Fibroblast of lung (primary cell): ENCODE measurements around the gene FAM47E. TPM values are rescaled to one million over a fixed set of nuclear protein-coding genes. Genes with fewer than 3 reads are reported as not detected.

Experiments
- DNase-seq, 2 donors: peaks; one replicate each; pipeline versions ENCODE4 v3.0.0 to v3.0.0-alpha.2; 2010; ENCODE audit warnings: low read depth in 2 of 2
- H2AFZ ChIP-seq: 2 replicates; pipeline ENCODE4 v1.5.1; 2012; ENCODE audit warnings: low read length, control low read depth, inconsistent platforms
- H3K27ac ChIP-seq: 2 replicates; pipeline ENCODE4 v1.5.1; 2011; ENCODE audit warnings: low read length, control low read depth; ENCODE audit not compliant: insufficient read depth
- H3K27me3 ChIP-seq: 2 replicates; pipeline ENCODE4 v1.5.1; 2011; ENCODE audit warnings: mild to moderate bottlenecking, low read length; ENCODE audit not compliant: control insufficient read depth, insufficient read depth
- H3K36me3 ChIP-seq: 2 replicates; pipeline ENCODE4 v1.5.1; 2011; ENCODE audit warnings: low read length; ENCODE audit not compliant: control insufficient read depth, insufficient read depth
- H3K4me1 ChIP-seq: 2 replicates; pipeline ENCODE4 v1.5.1; 2011; ENCODE audit warnings: low read length; ENCODE audit not compliant: control insufficient read depth, insufficient read depth; ENCODE audit errors: extremely low read depth
- H3K4me2 ChIP-seq: 2 replicates; pipeline ENCODE4 v1.5.1; 2011; ENCODE audit warnings: low read length, control low read depth; ENCODE audit not compliant: insufficient read depth; ENCODE audit errors: extremely low read depth
- H3K4me3 ChIP-seq, 4 experiments: fragments of 200-600 bp in 1 of 4; sonication (generic) in 1 of 4; replicated peaks in 1 of 4; 2 replicates each; pipeline ENCODE4 v1.5.1; 2011 to 2016; ENCODE audit warnings: low read length in 4 of 4, low read depth in 3 of 4, mild to moderate bottlenecking in 3 of 4, control low read depth in 2 of 4, inconsistent platforms in 1 of 4, mixed read lengths in 1 of 4; ENCODE audit not compliant: insufficient read depth in 1 of 4; ENCODE audit errors: control extremely low read depth in 1 of 4
- H3K79me2 ChIP-seq: 2 replicates; pipeline ENCODE4 v1.5.1; 2012; ENCODE audit warnings: mild to moderate bottlenecking, low read length, inconsistent platforms; ENCODE audit not compliant: control insufficient read depth, insufficient read depth
- H3K9ac ChIP-seq: 2 replicates; pipeline ENCODE4 v1.5.1; 2011; ENCODE audit warnings: mild to moderate bottlenecking, low read length, control low read depth; ENCODE audit not compliant: insufficient read depth
- H3K9me3 ChIP-seq: 2 replicates; pipeline ENCODE4 v1.5.1; 2012; ENCODE audit warnings: low read depth, low read length; ENCODE audit not compliant: control insufficient read depth, insufficient read depth
- H4K20me1 ChIP-seq: 2 replicates; pipeline ENCODE4 v1.5.1; 2011; ENCODE audit warnings: low read length; ENCODE audit not compliant: control insufficient read depth, insufficient read depth; ENCODE audit errors: extremely low read depth
- EZH2 ChIP-seq: IDR thresholded peaks from 2 replicates; pipeline ENCODE4 v1.5.1; 2012; ENCODE audit warnings: low read length, control low read depth, mild to moderate bottlenecking; ENCODE audit errors: missing control alignments
- polyA plus RNA-seq, 2 donors: library from polyadenylated mRNA; depleted of rRNA in 1 of 2; stranded (reverse) in 1 of 2; unstranded in 1 of 2; fragments of >200 nt; gene quantifications; 2 replicates each; pipeline ENCODE4 v1.2.1, GENCODE V29; 2011 to 2012; ENCODE audit warnings: missing spikeins in 1 of 2
- total RNA-seq: library from RNA; depleted of rRNA; stranded (reverse); fragments of >200 nt; gene quantifications from 2 replicates; pipeline ENCODE4 v1.2.1, GENCODE V29; 2014
- TF ChIP-seq, protein P1 (sequence below), 2 donors: IDR thresholded peaks in 1 of 2; conservative IDR thresholded peaks in 1 of 2; 1 replicate in 1 of 2; 2 replicates in 1 of 2; pipeline ENCODE4 v1.5.1; 2011 to 2012; ENCODE audit warnings: low read length in 2 of 2, control low read depth in 1 of 2, inconsistent platforms in 1 of 2, low read depth in 1 of 2, mild to moderate bottlenecking in 1 of 2

FAM47E gene
- total and polyA plus RNA-seq, 2 donors (not counting 1 experiment from before 2014, with no cell fraction given), result 0.12 to 0.99 TPM

DNA sequence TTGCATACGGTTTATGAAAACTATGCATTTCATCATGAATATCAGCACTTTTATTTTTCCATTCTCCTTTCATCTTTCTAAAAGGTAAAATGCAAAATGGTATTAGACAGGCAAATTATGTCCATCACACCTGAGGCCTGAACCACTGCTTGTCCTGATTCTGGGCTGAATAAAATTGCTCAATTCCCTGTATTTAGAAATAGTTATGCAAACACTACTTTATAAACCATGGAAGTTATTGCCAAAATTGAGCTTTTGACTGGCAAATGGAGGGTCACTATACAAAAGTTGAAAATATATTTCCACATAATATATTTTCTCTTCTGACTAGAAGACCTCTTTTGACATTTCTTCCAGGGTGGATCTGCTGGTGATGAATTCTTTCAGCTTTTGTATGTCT lies 21.1 kb downstream of the FAM47E start:
- Histone ChIP-seq H3K4me1 (no peaks in the 10 kb centered on the region), H3K27ac (no peak overlapping the region), H3K79me2 (no peaks in the 10 kb centered on the region), H3K4me2 (no peak overlapping the region), H3K9ac (no peak overlapping the region), H3K4me3 (no peak overlapping the region), H3K36me3 (no peaks in the 10 kb centered on the region), H2AFZ (no peak overlapping the region), H4K20me1 (no peaks in the 10 kb centered on the region), H3K27me3 (peaks cover 2% of the 10 kb centered on the region), H3K9me3 (no peaks in the 10 kb centered on the region)
- TF ChIP-seq EZH2, result no peak
- TF ChIP-seq, protein P1, sequence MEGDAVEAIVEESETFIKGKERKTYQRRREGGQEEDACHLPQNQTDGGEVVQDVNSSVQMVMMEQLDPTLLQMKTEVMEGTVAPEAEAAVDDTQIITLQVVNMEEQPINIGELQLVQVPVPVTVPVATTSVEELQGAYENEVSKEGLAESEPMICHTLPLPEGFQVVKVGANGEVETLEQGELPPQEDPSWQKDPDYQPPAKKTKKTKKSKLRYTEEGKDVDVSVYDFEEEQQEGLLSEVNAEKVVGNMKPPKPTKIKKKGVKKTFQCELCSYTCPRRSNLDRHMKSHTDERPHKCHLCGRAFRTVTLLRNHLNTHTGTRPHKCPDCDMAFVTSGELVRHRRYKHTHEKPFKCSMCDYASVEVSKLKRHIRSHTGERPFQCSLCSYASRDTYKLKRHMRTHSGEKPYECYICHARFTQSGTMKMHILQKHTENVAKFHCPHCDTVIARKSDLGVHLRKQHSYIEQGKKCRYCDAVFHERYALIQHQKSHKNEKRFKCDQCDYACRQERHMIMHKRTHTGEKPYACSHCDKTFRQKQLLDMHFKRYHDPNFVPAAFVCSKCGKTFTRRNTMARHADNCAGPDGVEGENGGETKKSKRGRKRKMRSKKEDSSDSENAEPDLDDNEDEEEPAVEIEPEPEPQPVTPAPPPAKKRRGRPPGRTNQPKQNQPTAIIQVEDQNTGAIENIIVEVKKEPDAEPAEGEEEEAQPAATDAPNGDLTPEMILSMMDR (conservative IDR thresholded peaks at IDR 0.05 in 1 of 2, IDR thresholded peaks at IDR 0.05 in 1 of 2; ENCODE audit: low read depth in 1 of 2, low read length in 2 of 2), result no peak
- no peak for DNase-seq

DNA sequence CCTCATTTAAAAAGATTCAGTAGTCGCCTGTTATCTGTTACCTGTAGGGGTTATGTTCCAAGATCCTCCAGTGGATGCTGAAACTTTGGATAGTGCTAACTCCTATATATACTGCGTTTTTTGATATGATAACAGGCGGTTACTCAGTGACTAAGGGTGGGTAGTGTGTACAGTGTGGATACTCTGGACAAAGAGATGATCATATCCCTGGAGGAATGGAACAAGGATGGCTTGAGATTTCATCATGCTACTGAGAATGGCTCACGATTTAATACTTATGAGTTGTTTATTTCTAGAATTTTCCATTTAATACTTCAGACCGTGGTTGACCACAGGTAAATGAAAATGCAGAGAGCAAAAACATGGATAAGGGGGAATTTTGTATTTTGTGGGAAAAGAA lies 21.5 kb downstream of the FAM47E start:
- Histone ChIP-seq H2AFZ (no peak overlapping the region), H4K20me1 (no peaks in the 10 kb centered on the region), H3K9ac (no peak overlapping the region), H3K27me3 (peaks cover 2% of the 10 kb centered on the region), H3K36me3 (no peaks in the 10 kb centered on the region), H3K4me3 (no peak overlapping the region), H3K4me1 (no peaks in the 10 kb centered on the region), H3K27ac (no peak overlapping the region), H3K4me2 (no peak overlapping the region), H3K9me3 (no peaks in the 10 kb centered on the region), H3K79me2 (no peaks in the 10 kb centered on the region)
- DNase-seq, result no peak
- TF ChIP-seq EZH2, result no peak
- TF ChIP-seq, protein P1 (conservative IDR thresholded peaks at IDR 0.05 in 1 of 2, IDR thresholded peaks at IDR 0.05 in 1 of 2; ENCODE audit: low read depth in 1 of 2, low read length in 2 of 2), result no peak

DNA sequence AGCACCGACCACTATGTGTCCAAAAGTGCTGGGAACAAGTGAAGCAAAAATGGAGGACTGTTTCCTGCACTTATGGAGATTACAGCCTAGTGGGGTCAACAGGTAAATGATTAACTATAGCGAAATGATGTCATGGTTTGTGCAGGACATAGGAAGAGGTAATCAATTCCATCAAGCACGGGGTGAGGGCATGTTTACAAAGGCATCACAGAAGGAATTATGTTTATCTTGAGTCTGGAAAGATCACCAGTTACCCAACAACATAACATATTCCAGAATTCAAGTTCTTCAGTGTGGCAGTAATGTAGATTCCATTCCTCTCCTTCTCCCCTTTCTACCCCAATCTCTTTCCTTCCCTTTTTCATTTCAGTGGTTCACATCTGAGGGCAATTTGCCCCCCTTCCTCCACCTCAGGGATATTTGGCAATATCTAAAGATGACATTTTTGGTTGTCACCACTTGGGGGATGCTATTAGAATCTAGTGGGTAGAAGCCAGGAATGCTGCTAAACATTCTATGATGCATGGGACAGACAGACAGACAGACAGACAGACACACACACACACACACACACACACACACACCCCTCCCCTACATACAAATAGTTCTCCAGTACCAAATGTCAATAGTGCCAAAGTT lies 24.1 kb downstream of the FAM47E start:
- Histone ChIP-seq H2AFZ (no peak overlapping the region), H3K4me3 (no peak overlapping the region), H3K27me3 (no peaks in the 10 kb centered on the region), H3K36me3 (no peaks in the 10 kb centered on the region), H3K9me3 (no peaks in the 10 kb centered on the region), H3K4me2 (no peak overlapping the region), H3K27ac (no peak overlapping the region), H4K20me1 (no peaks in the 10 kb centered on the region), H3K79me2 (no peaks in the 10 kb centered on the region), H3K9ac (no peak overlapping the region), H3K4me1 (no peaks in the 10 kb centered on the region)
- TF ChIP-seq, protein P1 (conservative IDR thresholded peaks at IDR 0.05 in 1 of 2, IDR thresholded peaks at IDR 0.05 in 1 of 2; ENCODE audit: low read depth in 1 of 2, low read length in 2 of 2), result no peak
- TF ChIP-seq EZH2, result no peak
- DNase-seq, result no peak
